GM12892 (cell line): ENCODE data around the gene CORO1C.

ENCODE experiments used
- POLR2A ChIP-seq: IDR thresholded peaks from 2 replicates; pipeline ENCODE4 v1.6.1; 2011; ENCODE audit warnings: low read depth, low read length, control low read depth
- TAF1 ChIP-seq: IDR thresholded peaks from 2 replicates; pipeline ENCODE4 v1.6.1; 2011; ENCODE audit warnings: low read depth, mild to moderate bottlenecking, control low read depth, low read length, borderline replicate concordance

GRCh38 chr12:108618079-108618952 lies 113.0 kb downstream of the CORO1C start:
- no peak for TF ChIP-seq POLR2A
- TF ChIP-seq TAF1, result no peak
